ENCODE results near the gene PIP5K1A. TPM values are rescaled to one million over a fixed set of nuclear protein-coding genes. Genes with fewer than 3 reads are reported as not detected.
A peak's percentile ranks its signal among the peaks of the same experiment; 100 is the strongest.

PIP5K1A gene
- total RNA-seq, 4 donors from 2014 or later = 66.8 to 240 (median 92.6) TPM

DNA sequence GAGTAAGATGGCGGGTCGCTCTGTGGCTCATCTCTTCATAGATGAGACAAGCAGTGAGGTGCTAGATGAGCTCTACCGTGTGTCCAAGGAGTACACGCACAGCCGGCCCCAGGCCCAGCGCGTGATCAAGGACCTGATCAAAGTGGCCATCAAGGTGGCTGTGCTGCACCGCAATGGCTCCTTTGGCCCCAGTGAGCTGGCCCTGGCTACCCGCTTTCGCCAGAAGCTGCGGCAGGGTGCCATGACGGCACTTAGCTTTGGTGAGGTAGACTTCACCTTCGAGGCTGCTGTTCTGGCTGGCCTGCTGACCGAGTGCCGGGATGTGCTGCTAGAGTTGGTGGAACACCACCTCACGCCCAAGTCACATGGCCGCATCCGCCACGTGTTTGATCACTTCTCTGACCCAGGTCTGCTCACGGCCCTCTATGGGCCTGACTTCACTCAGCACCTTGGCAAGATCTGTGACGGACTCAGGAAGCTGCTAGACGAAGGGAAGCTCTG, 39.6 kb upstream of the PIP5K1A start:
- DNase-seq = no peak
- TF ChIP-seq, protein P1, sequence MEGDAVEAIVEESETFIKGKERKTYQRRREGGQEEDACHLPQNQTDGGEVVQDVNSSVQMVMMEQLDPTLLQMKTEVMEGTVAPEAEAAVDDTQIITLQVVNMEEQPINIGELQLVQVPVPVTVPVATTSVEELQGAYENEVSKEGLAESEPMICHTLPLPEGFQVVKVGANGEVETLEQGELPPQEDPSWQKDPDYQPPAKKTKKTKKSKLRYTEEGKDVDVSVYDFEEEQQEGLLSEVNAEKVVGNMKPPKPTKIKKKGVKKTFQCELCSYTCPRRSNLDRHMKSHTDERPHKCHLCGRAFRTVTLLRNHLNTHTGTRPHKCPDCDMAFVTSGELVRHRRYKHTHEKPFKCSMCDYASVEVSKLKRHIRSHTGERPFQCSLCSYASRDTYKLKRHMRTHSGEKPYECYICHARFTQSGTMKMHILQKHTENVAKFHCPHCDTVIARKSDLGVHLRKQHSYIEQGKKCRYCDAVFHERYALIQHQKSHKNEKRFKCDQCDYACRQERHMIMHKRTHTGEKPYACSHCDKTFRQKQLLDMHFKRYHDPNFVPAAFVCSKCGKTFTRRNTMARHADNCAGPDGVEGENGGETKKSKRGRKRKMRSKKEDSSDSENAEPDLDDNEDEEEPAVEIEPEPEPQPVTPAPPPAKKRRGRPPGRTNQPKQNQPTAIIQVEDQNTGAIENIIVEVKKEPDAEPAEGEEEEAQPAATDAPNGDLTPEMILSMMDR (IDR thresholded peaks at IDR 0.05) = no peak
- TF ChIP-seq POLR2A (IDR thresholded peaks at IDR 0.05) = no peak
- no peak overlapping the region for H3K27ac ChIP-seq
- intact Hi-C loops (cut with DNase I; ENCODE audit: low total_unique reads) = loop anchor here (10.0 kb wide), 1 partner anchor 54 kb away; no protein-coding TSS in a partner anchor
- H3K27me3 ChIP-seq = no peaks in the 10 kb centered on the region
- no peaks in the 10 kb centered on the region for H3K9me3 ChIP-seq
- H3K4me1 ChIP-seq = no peaks in the 10 kb centered on the region
- no peaks in the 10 kb centered on the region for H3K36me3 ChIP-seq
- H3K4me3 ChIP-seq = no peak overlapping the region

DNA sequence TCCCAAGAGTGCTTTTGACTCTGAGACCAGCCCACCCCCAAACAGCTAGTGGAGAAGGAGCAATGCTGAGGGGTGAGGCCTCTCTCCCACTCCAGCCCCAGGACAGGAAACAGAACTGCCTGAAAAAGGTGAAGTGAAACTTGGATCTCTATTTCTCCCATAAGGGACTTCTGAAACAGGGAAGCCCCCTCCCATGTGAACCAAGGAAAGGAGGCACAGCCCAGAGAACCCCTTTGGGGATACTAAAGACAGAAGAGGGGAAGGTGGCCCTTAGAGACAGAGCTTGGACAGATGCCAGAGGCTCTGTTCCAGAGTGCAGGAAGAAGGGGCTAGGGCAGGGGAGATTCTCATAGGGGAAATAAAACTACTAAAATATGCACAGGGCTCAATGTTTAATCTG, 39.0 kb upstream of the PIP5K1A start:
- no peaks in the 10 kb centered on the region for H3K9me3 ChIP-seq
- H3K36me3 ChIP-seq = no peaks in the 10 kb centered on the region
- H3K27ac ChIP-seq = no peak overlapping the region
- no peak overlapping the region for H3K4me3 ChIP-seq
- no peak for DNase-seq
- intact Hi-C loops (cut with DNase I; ENCODE audit: low total_unique reads) = loop anchor here (10.0 kb wide), 1 partner anchor 55 kb away; no protein-coding TSS in a partner anchor
- H3K27me3 ChIP-seq = no peaks in the 10 kb centered on the region
- no peak for TF ChIP-seq POLR2A (IDR thresholded peaks at IDR 0.05)
- TF ChIP-seq, protein P1 (IDR thresholded peaks at IDR 0.05) = no peak
- H3K4me1 ChIP-seq = peaks cover 0 to 5% of the 10 kb centered on the region in 2 donors

DNA sequence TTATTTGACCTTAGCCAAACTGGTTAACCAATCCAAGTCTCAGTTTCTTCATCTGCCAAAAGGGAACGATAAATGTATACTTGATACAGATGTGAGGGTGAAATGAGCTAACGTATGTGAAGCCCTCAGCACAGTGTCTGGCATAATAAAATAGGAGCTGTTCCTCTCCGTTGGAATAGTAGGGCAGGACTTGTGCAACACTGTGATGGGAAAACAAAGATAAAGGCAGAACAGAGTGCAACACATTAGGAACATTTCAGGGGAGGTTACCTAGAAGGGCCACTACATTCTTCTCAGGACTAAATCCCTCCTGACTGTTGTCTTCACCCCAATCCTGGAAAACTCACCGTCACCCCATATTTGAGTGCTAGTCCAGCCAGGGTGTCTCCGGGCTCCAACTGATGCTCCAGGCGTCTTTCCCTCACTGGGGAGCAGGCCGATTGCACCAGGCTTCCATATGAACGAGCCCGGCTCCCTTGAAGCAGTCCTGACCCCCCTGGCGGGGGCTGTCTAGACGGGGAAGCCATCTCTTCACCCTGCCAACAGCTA, 33.5 kb upstream of the PIP5K1A start:
- TF ChIP-seq, protein P1 (IDR thresholded peaks at IDR 0.05) = no peak
- peak in 1 of 2 donors; percentile 23 for TF ChIP-seq POLR2A (IDR thresholded peaks at IDR 0.05)
- Histone ChIP-seq H3K4me3 (peak overlapping the region; percentile 68 to 91), H3K27ac (peak overlapping the region; percentile 91 to 95), H3K36me3 (no peaks in the 10 kb centered on the region), H3K4me1 (peaks cover 9 to 14% of the 10 kb centered on the region in 2 donors), H3K27me3 (no peaks in the 10 kb centered on the region), H3K9me3 (no peaks in the 10 kb centered on the region)
- no peak for DNase-seq
- intact Hi-C loops (cut with DNase I; ENCODE audit: low total_unique reads) = no loop called here

DNA sequence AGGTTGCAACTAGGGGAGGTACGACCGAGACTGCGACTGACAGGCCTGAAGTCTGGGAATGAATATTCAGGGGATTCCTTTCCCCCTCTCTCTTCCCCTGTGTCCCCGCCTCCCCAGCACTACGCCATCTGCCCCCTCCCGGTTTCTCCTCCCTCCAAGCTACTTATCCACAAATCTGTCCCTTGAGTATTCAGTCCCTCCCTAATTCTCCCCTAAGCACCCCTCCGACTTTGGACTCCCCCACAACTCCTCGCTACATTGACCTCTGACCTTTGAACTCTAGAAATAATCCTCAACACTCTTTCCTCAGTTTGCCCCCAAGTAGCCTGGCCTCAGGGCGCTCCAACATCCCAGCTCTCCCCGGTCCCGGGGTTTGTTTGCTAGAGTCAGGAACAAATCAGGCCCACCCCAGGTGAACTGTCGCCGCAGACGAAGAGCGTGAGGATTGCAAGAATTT, 33.0 kb upstream of the PIP5K1A start:
- Histone ChIP-seq H3K27ac (peak overlapping the region; percentile 91 to 95), H3K4me3 (peak overlapping the region; percentile 68 to 91), H3K4me1 (peaks cover 9 to 14% of the 10 kb centered on the region in 2 donors), H3K36me3 (no peaks in the 10 kb centered on the region), H3K27me3 (no peaks in the 10 kb centered on the region), H3K9me3 (no peaks in the 10 kb centered on the region)
- intact Hi-C loops (cut with DNase I; ENCODE audit: low total_unique reads) = no loop called here
- peak; percentile 71 for DNase-seq
- TF ChIP-seq POLR2A (IDR thresholded peaks at IDR 0.05) = no peak
- TF ChIP-seq, protein P1 (IDR thresholded peaks at IDR 0.05) = no peak

DNA sequence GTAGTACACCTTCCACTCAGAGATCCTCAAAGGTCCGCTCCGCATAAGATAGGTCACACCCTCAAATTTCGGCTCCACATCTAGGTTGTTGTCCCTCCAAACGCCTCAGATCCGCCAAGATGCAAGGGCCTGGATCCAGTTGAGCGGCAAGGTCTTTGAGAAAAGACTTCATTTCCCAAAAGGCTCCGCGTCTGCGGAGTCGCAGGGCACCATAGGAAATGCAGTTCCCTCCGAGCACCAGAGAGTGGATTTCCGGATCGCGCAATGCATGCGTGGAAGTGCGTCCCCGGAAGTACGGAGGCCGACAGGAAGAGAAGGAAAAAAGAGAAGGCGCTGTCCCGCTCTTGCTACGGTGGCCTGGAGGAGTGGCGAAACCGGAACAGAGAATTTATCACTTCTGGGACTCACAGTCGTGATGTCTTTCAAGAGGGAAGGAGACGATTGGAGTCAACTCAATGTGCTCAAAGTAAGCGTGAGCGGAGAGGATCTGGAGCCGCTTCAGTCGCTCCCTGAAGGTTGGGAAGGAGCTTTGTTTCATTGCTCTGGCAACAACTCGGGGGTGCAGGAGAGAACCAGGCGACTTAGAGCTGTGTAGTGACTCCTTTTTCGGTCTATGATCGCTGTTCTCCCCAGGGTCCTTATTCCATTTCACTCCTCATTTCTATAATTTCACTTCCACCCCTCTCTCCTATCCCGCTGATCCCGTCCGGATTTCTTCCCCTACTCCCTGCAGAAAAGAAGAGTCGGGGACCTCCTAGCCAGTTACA, 32.4 kb upstream of the PIP5K1A start, which contains the start of the genes LYSMD1 and SCNM1:
Gene LYSMD1, minus strand, starts transcription at position 165 of the 767 bp plus-strand sequence. CDS start 644 bp downstream, outside the sequence.
Gene SCNM1, plus strand, starts transcription at position 407 of the 767 bp plus-strand sequence. Its CDS starts 9 bp downstream, at position 416.
- intact Hi-C loops (cut with DNase I; ENCODE audit: low total_unique reads) = no loop called here
- peak; percentile 96 to 98 for DNase-seq
- no peaks in the 10 kb centered on the region for H3K36me3 ChIP-seq

More for the DNA sequence above, 32.4 kb upstream of the PIP5K1A start, which contains the start of the genes LYSMD1 and SCNM1:
- no peaks in the 10 kb centered on the region for H3K9me3 ChIP-seq
- TF ChIP-seq, protein P1 (IDR thresholded peaks at IDR 0.05) = peak; percentile 3 to 67 (median 32)
- TF ChIP-seq POLR2A (IDR thresholded peaks at IDR 0.05) = peak; percentile 40 to 44
- H3K4me1 ChIP-seq = peaks cover 9 to 14% of the 10 kb centered on the region in 2 donors
- peak within 1 kb of the TSS; percentile 91 to 95 for H3K27ac ChIP-seq
- H3K27me3 ChIP-seq = no peaks in the 10 kb centered on the region
- H3K4me3 ChIP-seq = peak within 1 kb of the TSS; percentile 68 to 91

All from uterus (tissue), 4 donors.